OCI-LY3 (cell line): ENCODE measurements around the gene OPHN1.

Experiments used
- EZH2phosphoT487 ChIP-seq: fragments of 200-600 bp; shearing (Covaris generic); IDR thresholded peaks from 2 replicates; pipeline ENCODE4 v1.6.1; 2018; ENCODE audit warnings: antibody characterized with exemption, mixed run types, low read depth
- TF ChIP-seq, protein P1 (sequence below): fragments of 200-600, 300-600 bp; sonication (generic); IDR thresholded peaks from 2 replicates; pipeline ENCODE4 v1.5.1; 2014; ENCODE audit warnings: antibody characterized with exemption, low read length, low read depth

DNA sequence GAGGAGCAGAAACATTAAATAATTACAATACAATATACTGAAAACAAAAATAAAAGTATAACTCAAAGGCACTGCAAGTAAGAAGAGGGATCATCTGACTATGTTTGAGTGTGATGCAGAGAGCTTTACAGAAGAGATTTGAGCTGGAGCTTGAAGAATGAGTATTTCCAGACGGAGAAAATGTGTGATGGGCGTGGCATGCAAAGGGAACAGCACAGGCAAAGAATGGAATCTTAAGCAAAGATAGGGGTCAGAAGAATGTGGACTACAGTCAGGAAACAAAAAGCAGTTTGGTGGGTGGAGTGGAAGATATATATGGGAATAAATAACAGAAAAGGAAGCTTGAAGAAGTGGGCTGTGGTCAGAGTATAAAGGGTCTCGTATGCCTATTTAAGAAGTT lies 45.5 kb downstream of the OPHN1 start:
- TF ChIP-seq, protein P1, sequence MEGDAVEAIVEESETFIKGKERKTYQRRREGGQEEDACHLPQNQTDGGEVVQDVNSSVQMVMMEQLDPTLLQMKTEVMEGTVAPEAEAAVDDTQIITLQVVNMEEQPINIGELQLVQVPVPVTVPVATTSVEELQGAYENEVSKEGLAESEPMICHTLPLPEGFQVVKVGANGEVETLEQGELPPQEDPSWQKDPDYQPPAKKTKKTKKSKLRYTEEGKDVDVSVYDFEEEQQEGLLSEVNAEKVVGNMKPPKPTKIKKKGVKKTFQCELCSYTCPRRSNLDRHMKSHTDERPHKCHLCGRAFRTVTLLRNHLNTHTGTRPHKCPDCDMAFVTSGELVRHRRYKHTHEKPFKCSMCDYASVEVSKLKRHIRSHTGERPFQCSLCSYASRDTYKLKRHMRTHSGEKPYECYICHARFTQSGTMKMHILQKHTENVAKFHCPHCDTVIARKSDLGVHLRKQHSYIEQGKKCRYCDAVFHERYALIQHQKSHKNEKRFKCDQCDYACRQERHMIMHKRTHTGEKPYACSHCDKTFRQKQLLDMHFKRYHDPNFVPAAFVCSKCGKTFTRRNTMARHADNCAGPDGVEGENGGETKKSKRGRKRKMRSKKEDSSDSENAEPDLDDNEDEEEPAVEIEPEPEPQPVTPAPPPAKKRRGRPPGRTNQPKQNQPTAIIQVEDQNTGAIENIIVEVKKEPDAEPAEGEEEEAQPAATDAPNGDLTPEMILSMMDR = no peak
- TF ChIP-seq EZH2phosphoT487 = no peak
